Measurements from ENCODE around the gene ENTPD5. TPM values are rescaled to one million over a fixed set of nuclear protein-coding genes. Genes with fewer than 3 reads are reported as not detected.

The ENTPD5 gene
- total and polyA plus RNA-seq, 9 donors, result 10.4 to 15.3 (median 13.9) TPM

DNA sequence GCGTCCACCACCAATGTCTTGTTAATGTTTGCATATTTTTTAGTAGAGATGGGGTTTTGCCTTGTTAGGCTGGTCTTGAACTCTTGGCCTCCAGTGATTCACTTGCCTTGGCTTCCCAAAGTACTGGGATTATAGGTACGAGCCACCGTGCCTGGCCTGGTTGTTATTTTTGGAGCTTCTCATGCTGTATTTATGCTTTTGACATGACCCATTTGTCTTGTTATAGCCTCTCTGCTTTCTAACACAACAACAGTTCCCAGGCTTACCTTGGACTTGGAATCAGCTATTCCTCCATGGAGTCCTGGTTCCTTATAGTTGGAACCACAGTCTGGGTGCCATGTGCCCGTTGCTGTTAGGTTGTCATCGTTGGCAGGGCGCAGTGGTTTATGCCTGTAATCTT is 102.8 kb downstream of the ENTPD5 start:
- Histone ChIP-seq H3K27ac (ENCODE audit: low read length) (no peak overlapping the region), H3K27me3 (ENCODE audit: control insufficient read depth, insufficient read depth, low read length) (no peaks in the 10 kb centered on the region), H3K36me3 (ENCODE audit: control insufficient read depth, insufficient read depth, low read length) (peaks cover 53% of the 10 kb centered on the region), H3K9me3 (replicated peaks; ENCODE audit: control insufficient read depth, low read depth, low read length) (no peaks in the 10 kb centered on the region), H3K4me1 (ENCODE audit: control insufficient read depth, insufficient read depth, low read length) (no peaks in the 10 kb centered on the region), H3K4me3 (ENCODE audit: low read length) (no peak overlapping the region)
- 88% methylated on average over 4 of the region's 6 CpGs for WGBS (ENCODE audit: insufficient coverage)
- no peak for DNase-seq

- peaks cover 57% of the 10 kb centered on the region for H3K36me3 ChIP-seq (ENCODE audit: control insufficient read depth, insufficient read depth, low read length)
- no CpG with 5 or more reads among the region's 3 CpGs for WGBS (ENCODE audit: insufficient coverage)
- H3K9me3 ChIP-seq (replicated peaks; ENCODE audit: control insufficient read depth, low read depth, low read length), result no peaks in the 10 kb centered on the region
Measured at GRCh38 chr14:73913256-73913655, 105.8 kb downstream of the ENTPD5 start.

DNA sequence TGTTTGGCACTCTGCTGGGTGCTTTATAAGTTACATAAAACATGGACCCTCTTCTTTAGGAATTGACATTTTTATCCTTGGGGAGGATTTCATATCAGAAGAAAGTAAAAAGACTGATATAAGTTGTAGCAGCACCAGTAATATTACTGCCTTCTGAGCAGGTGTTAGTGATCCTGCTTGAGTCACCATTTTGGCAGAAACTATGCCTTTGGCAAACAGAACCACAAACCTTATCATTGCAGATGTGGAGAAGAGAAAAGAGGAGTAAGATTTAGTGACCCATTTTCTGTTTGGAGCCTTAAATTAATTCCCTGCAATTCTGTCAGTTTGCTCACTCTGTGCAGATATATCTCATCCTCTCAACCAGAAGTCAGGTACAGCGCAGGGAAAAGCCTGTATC is 109.4 kb downstream of the ENTPD5 start:
- Histone ChIP-seq H3K9me3 (replicated peaks; ENCODE audit: control insufficient read depth, low read depth, low read length) (no peaks in the 10 kb centered on the region), H3K36me3 (ENCODE audit: control insufficient read depth, insufficient read depth, low read length) (peaks cover 67% of the 10 kb centered on the region), H3K4me1 (ENCODE audit: control insufficient read depth, insufficient read depth, low read length) (no peaks in the 10 kb centered on the region), H3K27me3 (ENCODE audit: control insufficient read depth, insufficient read depth, low read length) (no peaks in the 10 kb centered on the region), H3K27ac (ENCODE audit: low read length) (no peak overlapping the region), H3K4me3 (ENCODE audit: low read length) (no peak overlapping the region)
- WGBS (ENCODE audit: insufficient coverage), result 100% methylated on average over 1 of the region's 1 CpG
- DNase-seq, result no peak

More at GRCh38 chr14:73913256-73913655, 105.8 kb downstream of the ENTPD5 start:
- Histone ChIP-seq H3K27ac (ENCODE audit: low read length) (no peak overlapping the region), H3K4me1 (ENCODE audit: control insufficient read depth, insufficient read depth, low read length) (no peaks in the 10 kb centered on the region), H3K4me3 (ENCODE audit: low read length) (no peak overlapping the region), H3K27me3 (ENCODE audit: control insufficient read depth, insufficient read depth, low read length) (no peaks in the 10 kb centered on the region)
- DNase-seq, result no peak

Other genes with a start within 250 kb of the ENTPD5 start
- gene PTGR2, start 167.5 kb downstream of the ENTPD5 start, total RNA-seq, result 8.4 TPM
- gene PTGR2, start 167.5 kb downstream of the ENTPD5 start, polyA plus RNA-seq (ENCODE audit: insufficient read depth in 1 of 8, insufficient read length in 8 of 8, low replicate concordance in 1 of 8), result 10 to 100 TPM in 2 of 8 donors, 1 to 10 TPM in 6; 5.7 to 10.9 (median 6.9) TPM
- 41.5 TPM for gene ZNF410, start 132.4 kb downstream of the ENTPD5 start, total RNA-seq
- 10 to 100 TPM; 26.4 to 37.9 (median 31.0) TPM for gene ZNF410, start 132.4 kb downstream of the ENTPD5 start, polyA plus RNA-seq (ENCODE audit: insufficient read depth in 1 of 8, insufficient read length in 8 of 8, low replicate concordance in 1 of 8)
- 6.6 TPM for gene FAM161B, start 69.2 kb downstream of the ENTPD5 start, total RNA-seq
- 1 to 10 TPM; 6.2 to 8.2 (median 7.1) TPM for gene FAM161B, start 69.2 kb downstream of the ENTPD5 start, polyA plus RNA-seq (ENCODE audit: insufficient read depth in 1 of 8, insufficient read length in 8 of 8, low replicate concordance in 1 of 8)
- gene COQ6, start 69.0 kb downstream of the ENTPD5 start, total RNA-seq, result 36.8 TPM
- gene COQ6, start 69.0 kb downstream of the ENTPD5 start, polyA plus RNA-seq (ENCODE audit: insufficient read depth in 1 of 8, insufficient read length in 8 of 8, low replicate concordance in 1 of 8), result 10 to 100 TPM; 26.9 to 47.5 (median 39.5) TPM
- gene BBOF1, start 61 bp upstream of the ENTPD5 start, total RNA-seq, result 7.8 TPM
- gene BBOF1, start 61 bp upstream of the ENTPD5 start, polyA plus RNA-seq (ENCODE audit: insufficient read depth in 1 of 8, insufficient read length in 8 of 8, low replicate concordance in 1 of 8), result 1 to 10 TPM; 5.7 to 8.6 (median 6.4) TPM
- 17.3 TPM for gene ALDH6A1, start 65.2 kb upstream of the ENTPD5 start, total RNA-seq
- 10 to 100 TPM in 7 of 8 donors, 1 to 10 TPM in 1; 7.2 to 16.8 (median 12.6) TPM for gene ALDH6A1, start 65.2 kb upstream of the ENTPD5 start, polyA plus RNA-seq (ENCODE audit: insufficient read depth in 1 of 8, insufficient read length in 8 of 8, low replicate concordance in 1 of 8)
- gene LIN52, start 65.7 kb upstream of the ENTPD5 start, total RNA-seq, result 7.9 TPM
- 10 to 100 TPM in 7 of 8 donors, 1 to 10 TPM in 1; 10.0 to 13.5 (median 10.4) TPM for gene LIN52, start 65.7 kb upstream of the ENTPD5 start, polyA plus RNA-seq (ENCODE audit: insufficient read depth in 1 of 8, insufficient read length in 8 of 8, low replicate concordance in 1 of 8)
- gene VSX2, start 220.2 kb upstream of the ENTPD5 start, total RNA-seq, result not detected
- not detected for gene VSX2, start 220.2 kb upstream of the ENTPD5 start, polyA plus RNA-seq (ENCODE audit: insufficient read depth in 1 of 8, insufficient read length in 8 of 8, low replicate concordance in 1 of 8)

Data from muscle of leg (tissue), 11 donors.